IMR-90 (cell line): ENCODE results near the gene NUB1. TPM values are rescaled to one million over a fixed set of nuclear protein-coding genes. Genes with fewer than 3 reads are reported as not detected.

ENCODE experiments used
- ATAC-seq: fragments of 200-7000 bp; cut with Tn5 transposase; 2 replicates; pipeline ENCODE4 v1.9.1; 2020; ENCODE audit warnings: low read depth, mild to moderate bottlenecking, moderate library complexity
- BruUV-seq: library from RNA; stranded (reverse); fragments of 400-500 nt; replicated peaks from 2 replicates; lab custom pipeline; 2021; lab: Mats Ljungman, UMichigan
- CTCF ChIA-PET: fragments of 300-600 bp; formaldehyde crosslinking; extraction: SDS; loops from one replicate; lab custom pipeline; 2021; ENCODE audit warnings: antibody characterized with exemption; lab: Yijun Ruan, JAX
- POLR2A ChIA-PET: fragments of 300-600 bp; sonication (Branson Sonifier 250); formaldehyde crosslinking; loops from one replicate; lab custom pipeline; 2022; ENCODE audit warnings: antibody characterized with exemption; ENCODE audit not compliant: unreplicated experiment; lab: Charles Lee
- DNase-seq: peaks from one replicate; pipeline ENCODE4 v3.0.0; 2013
- H2AFZ ChIP-seq: replicated peaks from 2 replicates; pipeline ENCODE3; 2013; ENCODE audit warnings: low read length, mild to moderate bottlenecking; ENCODE audit not compliant: poor library complexity
- H2AK5ac ChIP-seq: 2 replicates; pipeline ENCODE4 v1.6.1; 2013; ENCODE audit warnings: low read depth, low read length, inconsistent platforms
- H2AK9ac ChIP-seq: replicated peaks from 2 replicates; pipeline ENCODE3; 2013; ENCODE audit warnings: mild to moderate bottlenecking, low read depth, low read length, moderate library complexity; ENCODE audit not compliant: poor library complexity
- H2BK120ac ChIP-seq: 2 replicates; pipeline ENCODE4 v1.6.1; 2013; ENCODE audit warnings: low read depth, low read length, inconsistent platforms
- H2BK15ac ChIP-seq: 3 replicates; pipeline ENCODE4 v1.6.1; 2013; ENCODE audit warnings: low read depth, low read length, inconsistent platforms
- H2BK20ac ChIP-seq: 2 replicates; pipeline ENCODE4 v1.6.1; 2013; ENCODE audit warnings: low read depth, mild to moderate bottlenecking, inconsistent platforms, low read length, moderate library complexity
- H2BK5ac ChIP-seq: 2 replicates; pipeline ENCODE4 v1.6.1; 2013; ENCODE audit warnings: mild to moderate bottlenecking, low read depth, low read length, inconsistent platforms; ENCODE audit not compliant: poor library complexity, severe bottlenecking
- H3K14ac ChIP-seq: replicated peaks from 2 replicates; pipeline ENCODE4 v1.6.1; 2013; ENCODE audit warnings: low read depth, low read length, inconsistent platforms
- H3K18ac ChIP-seq: 2 replicates; pipeline ENCODE4 v1.6.1; 2013; ENCODE audit warnings: low read depth, low read length, control low read depth
- H3K23ac ChIP-seq: 2 replicates; pipeline ENCODE4 v1.6.1; 2013; ENCODE audit warnings: low read depth, low read length, inconsistent platforms
- H3K27ac ChIP-seq: 2 replicates; pipeline ENCODE4 v1.5.1; 2013; ENCODE audit warnings: mild to moderate bottlenecking, control low read depth, low read length; ENCODE audit not compliant: insufficient read depth
- H3K27me3 ChIP-seq: 2 replicates; pipeline ENCODE4 v1.6.1; 2013; ENCODE audit warnings: low read length; ENCODE audit not compliant: control insufficient read depth, insufficient read depth
- H3K36me3 ChIP-seq: 2 replicates; pipeline ENCODE4 v1.6.1; 2013; ENCODE audit warnings: low read length, mixed read lengths; ENCODE audit not compliant: control insufficient read depth, insufficient read depth
- H3K4ac ChIP-seq: 2 replicates; pipeline ENCODE4 v1.6.1; 2013; ENCODE audit warnings: low read depth, low read length, inconsistent platforms
- H3K4me1 ChIP-seq: 2 replicates; pipeline ENCODE4 v1.6.1; 2013; ENCODE audit warnings: low read length, mixed read lengths; ENCODE audit not compliant: control insufficient read depth, insufficient read depth
- H3K4me2 ChIP-seq: 2 replicates; pipeline ENCODE4 v1.6.1; 2013; ENCODE audit warnings: low read depth, mild to moderate bottlenecking, control low read depth, low read length, moderate library complexity
- H3K4me3 ChIP-seq: 2 replicates; pipeline ENCODE4 v1.5.1; 2013; ENCODE audit warnings: low read depth, mild to moderate bottlenecking, control low read depth, low read length, moderate library complexity; ENCODE audit not compliant: insufficient read depth
- H3K56ac ChIP-seq: 2 replicates; pipeline ENCODE4 v1.6.1; 2013; ENCODE audit warnings: low read length, inconsistent platforms; ENCODE audit not compliant: insufficient read depth; ENCODE audit errors: extremely low read depth
- H3K79me1 ChIP-seq, 2 experiments: 2 replicates each; pipeline ENCODE4 v1.6.1; 2013; ENCODE audit warnings: low read length in 2 of 2, inconsistent platforms in 1 of 2, low read depth in 1 of 2
- H3K9ac ChIP-seq: 2 replicates; pipeline ENCODE4 v1.6.1; 2013; ENCODE audit warnings: low read depth, low read length, control low read depth
- H3K9me1 ChIP-seq: 2 replicates; pipeline ENCODE4 v1.6.1; 2013; ENCODE audit warnings: low read length, inconsistent platforms; ENCODE audit not compliant: insufficient read depth
- H3K9me3 ChIP-seq: 2 replicates; pipeline ENCODE4 v1.6.1; 2013; ENCODE audit warnings: low read length; ENCODE audit not compliant: control insufficient read depth, insufficient read depth
- H4K20me1 ChIP-seq: 2 replicates; pipeline ENCODE4 v1.6.1; 2013; ENCODE audit warnings: low read length, inconsistent platforms; ENCODE audit not compliant: insufficient read depth
- H4K5ac ChIP-seq: 2 replicates; pipeline ENCODE4 v1.6.1; 2013; ENCODE audit warnings: mild to moderate bottlenecking, low read depth, low read length, control low read depth
- H4K8ac ChIP-seq, 2 experiments: 2 replicates each; pipeline ENCODE4 v1.6.1; 2013; ENCODE audit warnings: low read depth in 2 of 2, low read length in 2 of 2, control low read depth in 1 of 2, inconsistent platforms in 1 of 2
- H4K91ac ChIP-seq: 2 replicates; pipeline ENCODE4 v1.6.1; 2013; ENCODE audit warnings: low read depth, low read length, inconsistent platforms; ENCODE audit not compliant: insufficient read depth
- CEBPB ChIP-seq: IDR thresholded peaks from 2 replicates; pipeline ENCODE4 v1.6.1; 2012; ENCODE audit warnings: low read depth, low read length, improper control_type of control experiment
- CHD1 ChIP-seq: IDR thresholded peaks from 2 replicates; pipeline ENCODE4 v1.6.1; 2012; ENCODE audit warnings: low read depth, low read length, improper control_type of control experiment
- MAFK ChIP-seq: IDR thresholded peaks from 2 replicates; pipeline ENCODE4 v1.6.1; 2012; ENCODE audit warnings: low read depth, low read length, improper control_type of control experiment
- WGBS, 2 experiments: methylation state at CpG; one replicate each; pipeline versions ENCODE4 v1.1.5 to v1.1.7; 2013; ENCODE audit warnings: missing lambda C conversion rate in 2 of 2; ENCODE audit not compliant: insufficient read length in 1 of 2; ENCODE audit errors: extremely low coverage in 2 of 2; 5-methylcytosine and 5-hydroxymethylcytosine counted together
- dilution Hi-C: fragments of 300-500 bp; cut with HindIII; formaldehyde crosslinking; loops from one replicate; pipeline ENCODE4 v1.14.3; 2018; ENCODE audit warnings: low sequenced_read_pairs; ENCODE audit not compliant: unreplicated experiment
- in situ Hi-C: fragments of 300-500 bp; cut with MboI; formaldehyde crosslinking; loops from 3 replicates; pipeline ENCODE4 v1.14.3; 2019; ENCODE audit warnings: low sequenced_read_pairs, inconsistent platforms, mixed read lengths
- intact Hi-C: fragments of 100-400 bp; cut with micrococcal nuclease; formaldehyde crosslinking; loops from 2 replicates; pipeline ENCODE4 v1.10.0; 2022
- polyA plus RNA-seq, 3 experiments: library from polyadenylated mRNA; depleted of rRNA; stranded (reverse); fragments of >200 nt; gene quantifications; 2 replicates each; pipeline ENCODE4 v1.2.3, GENCODE V29; 2012; ENCODE audit warnings: low replicate concordance in 1 of 3
- total RNA-seq: library from RNA; depleted of rRNA; stranded (reverse); fragments of >200 nt; gene quantifications from 2 replicates; pipeline ENCODE4 v1.2.3, GENCODE V29; 2012
- TF ChIP-seq, protein P1 (sequence below): fragments of 150-350 bp; IDR thresholded peaks from 2 replicates; pipeline ENCODE4 v1.6.1; 2017; ENCODE audit warnings: mild to moderate bottlenecking, antibody characterized with exemption, low read length, low read depth

NUB1 gene
- total and polyA plus RNA-seq, 2 of the 4 experiments (the other 2 are of a cell fraction): 20.1 to 29.7 TPM

DNA sequence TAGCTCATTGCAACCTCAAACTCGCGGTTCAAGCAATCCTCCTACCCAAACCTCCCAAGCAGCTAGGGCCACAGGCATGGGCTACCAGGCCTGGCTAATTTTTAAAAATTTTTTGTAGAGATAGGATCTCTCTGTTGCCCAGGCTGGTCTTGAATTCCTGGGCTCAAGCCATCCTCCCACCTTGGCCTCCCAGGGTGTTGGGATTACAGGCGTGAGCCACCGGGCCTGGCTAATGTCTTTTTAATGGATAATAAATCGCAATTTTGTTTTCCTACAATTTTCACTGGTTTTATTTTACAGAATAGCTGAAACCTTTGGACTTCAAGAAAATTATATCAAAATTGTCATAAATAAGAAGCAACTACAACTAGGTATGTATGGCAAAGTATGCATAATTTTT lies 10.9 kb downstream of the NUB1 start:
- TF ChIP-seq MAFK: no peak
- TF ChIP-seq CEBPB: no peak
- TF ChIP-seq, protein P1, sequence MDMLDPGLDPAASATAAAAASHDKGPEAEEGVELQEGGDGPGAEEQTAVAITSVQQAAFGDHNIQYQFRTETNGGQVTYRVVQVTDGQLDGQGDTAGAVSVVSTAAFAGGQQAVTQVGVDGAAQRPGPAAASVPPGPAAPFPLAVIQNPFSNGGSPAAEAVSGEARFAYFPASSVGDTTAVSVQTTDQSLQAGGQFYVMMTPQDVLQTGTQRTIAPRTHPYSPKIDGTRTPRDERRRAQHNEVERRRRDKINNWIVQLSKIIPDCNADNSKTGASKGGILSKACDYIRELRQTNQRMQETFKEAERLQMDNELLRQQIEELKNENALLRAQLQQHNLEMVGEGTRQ: no peak
- TF ChIP-seq CHD1: no peak
- Histone ChIP-seq H3K9ac (no peak overlapping the region), H3K36me3 (peaks cover 47% of the 10 kb centered on the region), H3K23ac (no peak overlapping the region), H3K56ac (no peak overlapping the region), H3K4me2 (no peak overlapping the region), H3K27ac (no peak overlapping the region), H4K5ac (no peak overlapping the region), H2BK5ac (no peak overlapping the region), H3K79me1 (peaks cover 3 to 12% of the 10 kb centered on the region in 2 experiments; a peak in 3 of 4 replicates), H3K9me1 (no peaks in the 10 kb centered on the region), H2BK20ac (no peak overlapping the region), H3K4me3 (no peak overlapping the region), H2AFZ (no peak overlapping the region), H2BK15ac (no peak overlapping the region), H4K8ac (no peak overlapping the region), H2AK5ac (no peak overlapping the region), H4K20me1 (no peaks in the 10 kb centered on the region), H3K4me1 (no peaks in the 10 kb centered on the region), H3K18ac (no peak overlapping the region), H3K4ac (no peak overlapping the region), H3K14ac (no peak overlapping the region), H4K91ac (no peak overlapping the region), H2BK120ac (no peak overlapping the region), H2AK9ac (no peak overlapping the region), H3K27me3 (no peaks in the 10 kb centered on the region), H3K9me3 (no peaks in the 10 kb centered on the region)
- no TSS peak for BruUV-seq
- DNase-seq: no peak
- ChIA-PET CTCF (interaction anchor here (7.1 kb wide), 1 partner anchor 37 kb away, joined by 38 read pairs; no protein-coding TSS in a partner anchor), POLR2A (no interaction called here)
- no CpG with 5 or more reads among the region's 5 CpGs for WGBS, 2 experiments
- ATAC-seq: no peak
- dilution Hi-C loops: no loop called here
- in situ Hi-C loops: loop anchor here (5.0 to 25.0 kb wide), 2 partner anchors 35 to 410 kb away; no protein-coding TSS in a partner anchor
- intact Hi-C loops: no loop called here
